A549 (cell line): ENCODE data around the gene MTOR. TPM values are rescaled to one million over a fixed set of nuclear protein-coding genes. Genes with fewer than 3 reads are reported as not detected.

Experiments used
- ATAC-seq, 2 experiments: fragments of 200-7000 bp in 1 of 2; fragments of >200 bp in 1 of 2; cut with Nextera tagmentation in 1 of 2; cut with Tn5 transposase in 1 of 2; 3 replicates each; pipeline versions ENCODE4 v1.8.0 to v1.9.1; 2018 to 2020; ENCODE audit warnings: mild to moderate bottlenecking in 1 of 2, moderate library complexity in 1 of 2
- CTCF ChIA-PET: fragments of 300-600 bp; sonication (Branson Sonifier 250); formaldehyde crosslinking; extraction: SDS; loops from one replicate; lab custom pipeline; 2021; ENCODE audit warnings: antibody characterized with exemption, inconsistent platforms; lab: Yijun Ruan, JAX
- POLR2A ChIA-PET: fragments of 350-600 bp; formaldehyde crosslinking; extraction: SDS; loops from one replicate; lab custom pipeline; 2021; ENCODE audit warnings: antibody characterized with exemption, inconsistent platforms; lab: Yijun Ruan, JAX
- DNase-seq, 2 experiments: peaks; one replicate each; pipeline versions ENCODE4 v3.0.0 to v3.0.0-alpha.2; 2011 to 2016; ENCODE audit warnings: low read depth in 1 of 2, low spot score in 1 of 2
- FAIRE-seq: peaks from 2 replicates; lab custom pipeline; 2011; peaks lifted over from hg19 to GRCh38; lab: Jason Lieb, UNC
- H3K27ac ChIP-seq, 2 experiments: fragments of >200 bp; sonication (Bioruptor Twin); formaldehyde crosslinking; 3 replicates each; pipeline ENCODE4 v1.5.1; 2016 to 2017
- H3K4me1 ChIP-seq: fragments of >200 bp; sonication (Bioruptor Twin); formaldehyde crosslinking; 3 replicates; pipeline ENCODE4 v1.6.1; 2016
- H3K4me2 ChIP-seq: fragments of >200 bp; sonication (Bioruptor Twin); formaldehyde crosslinking; 3 replicates; pipeline ENCODE4 v1.6.1; 2016
- H3K4me3 ChIP-seq: fragments of >200 bp; sonication (Bioruptor Twin); formaldehyde crosslinking; 3 replicates; pipeline ENCODE4 v1.5.1; 2016
- H3K9me3 ChIP-seq: fragments of >200 bp; sonication (Bioruptor Twin); formaldehyde crosslinking; 3 replicates; pipeline ENCODE4 v1.6.1; 2016
- CBX2 ChIP-seq: fragments of 200-600 bp; sonication (generic); IDR thresholded peaks from 2 replicates; pipeline ENCODE4 v1.6.1; 2016; ENCODE audit warnings: low read depth, mild to moderate bottlenecking, borderline replicate concordance
- CHD4 ChIP-seq: fragments of 200-600 bp; sonication (generic); IDR thresholded peaks from 2 replicates; pipeline ENCODE4 v1.6.1; 2016; ENCODE audit warnings: antibody characterized with exemption, mild to moderate bottlenecking, borderline replicate concordance
- EHMT2 ChIP-seq: fragments of 200-600 bp; sonication (generic); IDR thresholded peaks from 2 replicates; pipeline ENCODE4 v1.6.1; 2016; ENCODE audit warnings: antibody characterized with exemption, low read depth, mild to moderate bottlenecking, moderate library complexity
- ESRRA ChIP-seq: fragments of 150-350 bp; IDR thresholded peaks from 2 replicates; pipeline ENCODE4 v1.6.1; 2014; ENCODE audit warnings: mild to moderate bottlenecking, low read length, borderline replicate concordance
- FOSL2 ChIP-seq, 2 experiments: fragments of 450-650 bp in 1 of 2; fragments of >200 bp in 1 of 2; sonication (Bioruptor Twin) in 1 of 2; formaldehyde crosslinking; IDR thresholded peaks; 2 replicates each; pipeline versions ENCODE4 v1.5.0 to v1.6.1; 2016 to 2020; ENCODE audit warnings: mild to moderate bottlenecking in 1 of 2, moderate library complexity in 1 of 2
- HDAC2 ChIP-seq: fragments of 200-600 bp; sonication (generic); IDR thresholded peaks from 2 replicates; pipeline ENCODE4 v1.6.1; 2016
- HOXA7 ChIP-seq: fragments of 250-450 bp; sonication (Bioruptor Pico); IDR thresholded peaks from 2 replicates; pipeline ENCODE4 v1.5.0; 2020; ENCODE audit warnings: mild to moderate bottlenecking, moderate library complexity
- HOXB5 ChIP-seq: fragments of 250-450 bp; sonication (Bioruptor Pico); IDR thresholded peaks from 2 replicates; pipeline ENCODE4 v1.5.0; 2020; ENCODE audit warnings: mild to moderate bottlenecking, moderate library complexity
- JUN ChIP-seq, 2 experiments: fragments of >200 bp; sonication (Bioruptor Twin); formaldehyde crosslinking; IDR thresholded peaks; 2 replicates in 1 of 2; 3 replicates in 1 of 2; pipeline ENCODE4 v1.6.1; 2016 to 2017
- KDM1A ChIP-seq: fragments of 200-600 bp; sonication (generic); IDR thresholded peaks from 2 replicates; pipeline ENCODE4 v1.6.1; 2016; ENCODE audit warnings: low read depth, mild to moderate bottlenecking
- KDM5A ChIP-seq: fragments of 200-600 bp; sonication (generic); IDR thresholded peaks from 2 replicates; pipeline ENCODE4 v1.6.1; 2016; ENCODE audit warnings: antibody characterized with exemption, mild to moderate bottlenecking
- MAFK ChIP-seq: fragments of 450-650 bp; IDR thresholded peaks from 2 replicates; pipeline ENCODE4 v1.6.1; 2014; ENCODE audit not compliant: partially characterized antibody
- MYC ChIP-seq: IDR thresholded peaks from 2 replicates; pipeline ENCODE4 v1.6.1; 2012; ENCODE audit warnings: mild to moderate bottlenecking, inconsistent platforms, low read length, improper control_type of control experiment, borderline replicate concordance
- RARB ChIP-seq: fragments of 250-450 bp; sonication (Bioruptor Pico); IDR thresholded peaks from 2 replicates; pipeline ENCODE4 v1.8.0; 2021; ENCODE audit warnings: mild to moderate bottlenecking, moderate library complexity
- RCOR1 ChIP-seq: fragments of 150-350 bp; IDR thresholded peaks from 2 replicates; pipeline ENCODE4 v1.6.1; 2014; ENCODE audit warnings: antibody characterized with exemption, low read length, low read depth
- REST ChIP-seq: fragments of 200-600 bp; sonication (generic); IDR thresholded peaks from 2 replicates; pipeline ENCODE4 v1.6.1; 2016; ENCODE audit warnings: antibody characterized with exemption, mild to moderate bottlenecking, moderate library complexity
- RFX5 ChIP-seq: fragments of 450-650 bp; IDR thresholded peaks from 2 replicates; pipeline ENCODE4 v1.7.1; 2014; ENCODE audit warnings: antibody characterized with exemption, mild to moderate bottlenecking, moderate library complexity
- SMC3 ChIP-seq: fragments of >200 bp; sonication (Bioruptor Twin); formaldehyde crosslinking; IDR thresholded peaks from 3 replicates; pipeline ENCODE4 v1.6.1; 2018; ENCODE audit warnings: inconsistent platforms
- SREBF2 ChIP-seq: fragments of 450-650 bp; IDR thresholded peaks from 2 replicates; pipeline ENCODE4 v1.6.1; 2014; ENCODE audit warnings: mild to moderate bottlenecking, moderate library complexity
- TFCP2L1 ChIP-seq: fragments of 250-450 bp; sonication (Bioruptor Pico); IDR thresholded peaks from 2 replicates; pipeline ENCODE4 v1.5.0; 2021; ENCODE audit warnings: mild to moderate bottlenecking
- ZC3H11A ChIP-seq: fragments of 450-650 bp; IDR thresholded peaks from 2 replicates; pipeline ENCODE4 v1.6.1; 2014; ENCODE audit warnings: antibody characterized with exemption, mild to moderate bottlenecking
- ZFP36 ChIP-seq: fragments of 450-650 bp; IDR thresholded peaks from 2 replicates; pipeline ENCODE4 v1.6.1; 2014; ENCODE audit warnings: borderline replicate concordance; ENCODE audit not compliant: partially characterized antibody
- ZNF302 ChIP-seq: fragments of 250-450 bp; sonication (Bioruptor Pico); IDR thresholded peaks from 2 replicates; pipeline ENCODE4 v1.9.0; 2021; ENCODE audit warnings: inconsistent platforms, mild to moderate bottlenecking, moderate library complexity
- WGBS: methylation state at CpG from one replicate; pipeline ENCODE4 v1.1.6; 2017; ENCODE audit errors: missing lambda C conversion rate; 5-methylcytosine and 5-hydroxymethylcytosine counted together
- polyA plus RNA-seq, 4 experiments: library from polyadenylated mRNA; depleted of rRNA in 3 of 4; stranded (reverse); fragments of >200 nt; fragmentation: RNase III in 1 of 4; extraction: RNeasy Plus Mini Kit Qiagen cat#74134 plus additional on column Dnase treatment in 1 of 4; gene quantifications; 2 replicates in 3 of 4; 3 replicates in 1 of 4; pipeline ENCODE4 v1.2.3, GENCODE V29; 2011 to 2017
- TF ChIP-seq, protein P1 (sequence below): fragments of 450-650 bp; IDR thresholded peaks from 2 replicates; pipeline ENCODE4 v1.6.1; 2014; ENCODE audit warnings: antibody characterized with exemption

The MTOR gene
- polyA plus RNA-seq, 2 of the 4 experiments (the other 2 are of a cell fraction), result 15.7 to 28.5 TPM

DNA sequence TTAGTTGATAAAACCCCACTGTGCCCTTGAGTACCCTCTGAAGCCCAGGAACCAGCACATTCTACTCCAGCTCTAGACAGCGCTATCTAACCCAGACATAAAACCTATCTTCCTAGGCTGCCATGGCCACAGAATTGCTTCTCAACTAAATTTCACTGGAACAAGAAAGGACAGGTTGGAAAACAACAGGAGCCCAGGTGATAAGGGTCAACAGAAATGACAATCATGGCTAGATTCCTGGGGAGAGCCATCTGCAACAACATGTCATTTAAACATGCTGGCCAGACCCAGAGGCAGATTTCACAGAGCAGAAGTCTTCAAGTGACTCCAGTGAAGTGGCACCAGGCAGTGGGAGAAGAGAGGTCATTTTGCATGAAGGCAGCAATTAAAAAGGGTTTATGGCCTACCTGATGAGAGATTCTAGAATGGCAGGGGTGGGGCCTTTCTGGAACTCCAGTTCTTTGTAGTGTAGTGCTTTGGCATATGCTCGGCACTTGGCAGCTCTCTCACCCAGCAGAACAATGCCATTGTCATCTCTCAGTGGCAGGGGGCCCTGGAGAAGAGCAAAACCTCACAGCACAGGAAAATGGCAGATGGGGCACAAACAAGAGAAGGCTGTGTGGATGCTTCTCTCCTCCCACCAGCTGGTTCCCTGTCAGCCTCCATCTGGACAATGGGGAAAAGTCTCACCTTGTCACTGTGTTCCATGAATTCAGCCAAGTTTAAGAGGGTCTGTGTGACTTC is 63.3 kb downstream of the MTOR start:
- Histone ChIP-seq H3K4me1 (no peaks in the 10 kb centered on the region), H3K27ac (no peak overlapping the region), H3K9me3 (no peaks in the 10 kb centered on the region), H3K4me3 (no peak overlapping the region), H3K4me2 (no peak overlapping the region)
- no peak for ATAC-seq
- TF ChIP-seq ESRRA (no peak), MYC (no peak), JUN (IDR thresholded peaks at IDR 0.05) (no peak), RFX5 (no peak), HOXB5 (CRISPR knock-in tag) (no peak), CHD4 (no peak), ZC3H11A (no peak)
- no peak for FAIRE-seq
- DNase-seq, result no peak
- 100% methylated on average over 2 of the region's 2 CpGs for WGBS
- POLR2A ChIA-PET, result no interaction called here
- CTCF ChIA-PET, result interaction anchor here (0.6 to 1.5 kb wide), 2 partner anchors 43 to 161 kb away, joined by 3 to 4 read pairs; no protein-coding TSS in a partner anchor

GRCh38 chr1:11198257-11198656 is 64.1 kb downstream of the MTOR start:
- ATAC-seq (no peak), DNase-seq (no peak)
- H3K4me1 ChIP-seq, result no peaks in the 10 kb centered on the region
- POLR2A ChIA-PET, result no interaction called here
- no peaks in the 10 kb centered on the region for H3K9me3 ChIP-seq
- CTCF ChIA-PET, result interaction anchor here (0.6 to 1.5 kb wide), 4 partner anchors 20 to 160 kb away, joined by 3 to 4 read pairs (median 4); no protein-coding TSS in a partner anchor
- TF ChIP-seq ZNF302 (CRISPR knock-in tag) (no peak), FOSL2 (IDR thresholded peaks at IDR 0.05) (no peak), FOSL2 (CRISPR knock-in tag; IDR thresholded peaks at IDR 0.05) (no peak), RFX5 (no peak), SMC3 (no peak), KDM1A (no peak), REST (no peak), CHD4 (no peak), TFCP2L1 (CRISPR knock-in tag) (no peak), JUN (IDR thresholded peaks at IDR 0.05) (no peak), ZFP36 (no peak), HDAC2 (no peak), KDM5A (no peak), HOXA7 (CRISPR knock-in tag) (no peak)
- TF ChIP-seq, protein P1, sequence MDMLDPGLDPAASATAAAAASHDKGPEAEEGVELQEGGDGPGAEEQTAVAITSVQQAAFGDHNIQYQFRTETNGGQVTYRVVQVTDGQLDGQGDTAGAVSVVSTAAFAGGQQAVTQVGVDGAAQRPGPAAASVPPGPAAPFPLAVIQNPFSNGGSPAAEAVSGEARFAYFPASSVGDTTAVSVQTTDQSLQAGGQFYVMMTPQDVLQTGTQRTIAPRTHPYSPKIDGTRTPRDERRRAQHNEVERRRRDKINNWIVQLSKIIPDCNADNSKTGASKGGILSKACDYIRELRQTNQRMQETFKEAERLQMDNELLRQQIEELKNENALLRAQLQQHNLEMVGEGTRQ, result no peak
- TF ChIP-seq, all 56 proteins: peak for 0
- Histone ChIP-seq H3K27ac (no peak overlapping the region), H3K4me3 (no peak overlapping the region), H3K4me2 (no peak overlapping the region)
- WGBS, result 93% methylated on average over 4 of the region's 4 CpGs
- no peak for FAIRE-seq

GRCh38 chr1:11197359-11197758 is 65.0 kb downstream of the MTOR start:
- Histone ChIP-seq H3K27ac (no peak overlapping the region), H3K9me3 (no peaks in the 10 kb centered on the region), H3K4me1 (no peaks in the 10 kb centered on the region), H3K4me3 (no peak overlapping the region), H3K4me2 (no peak overlapping the region)
- CTCF ChIA-PET, result interaction anchor here (0.6 to 1.5 kb wide), 3 partner anchors 159 to 255 kb away, joined by 4 read pairs; no protein-coding TSS in a partner anchor
- TF ChIP-seq SREBF2 (no peak), CBX2 (no peak), TFCP2L1 (CRISPR knock-in tag) (no peak), MAFK (no peak), ZNF302 (CRISPR knock-in tag) (no peak), FOSL2 (IDR thresholded peaks at IDR 0.05) (no peak), FOSL2 (CRISPR knock-in tag; IDR thresholded peaks at IDR 0.05) (no peak), RARB (CRISPR knock-in tag) (no peak), EHMT2 (no peak), CHD4 (no peak), RCOR1 (no peak)
- POLR2A ChIA-PET, result no interaction called here
- FAIRE-seq (no peak), ATAC-seq (no peak), DNase-seq (no peak)
- 91% methylated on average over 4 of the region's 4 CpGs for WGBS
